HEK293 (cell line): Measurements from ENCODE around the gene TBC1D9B.

ENCODE experiments used
- CTCF ChIA-PET: fragments of 350-600 bp; formaldehyde crosslinking; extraction: SDS; loops from one replicate; lab custom pipeline; 2021; ENCODE audit warnings: antibody characterized with exemption; lab: Yijun Ruan, JAX
- POLR2A ChIA-PET: fragments of 300-600 bp; formaldehyde crosslinking; extraction: SDS; loops from one replicate; lab custom pipeline; 2020; ENCODE audit warnings: antibody characterized with exemption, inconsistent platforms; lab: Yijun Ruan, JAX
- H3K27ac ChIP-seq: fragments of 200-500 bp; sonication (Bioruptor generic); 2 replicates; pipeline ENCODE4 v1.5.1; 2014; ENCODE audit warnings: low read depth, low read length, control low read depth, inconsistent platforms; ENCODE audit errors: extremely low read depth
- H3K36me3 ChIP-seq, 2 experiments: fragments of 200-500 bp in 1 of 2; sonication (Bioruptor generic) in 1 of 2; 1 replicate in 1 of 2; 2 replicates in 1 of 2; pipeline ENCODE4 v1.5.1; 2014 to 2017; ENCODE audit warnings: inconsistent platforms in 2 of 2, low read length in 2 of 2; ENCODE audit not compliant: control insufficient read depth in 2 of 2, insufficient read depth in 1 of 2
- H3K4me1 ChIP-seq: fragments of 200-500 bp; sonication (Bioruptor generic); 2 replicates; pipeline ENCODE4 v1.5.1; 2014; ENCODE audit warnings: mild to moderate bottlenecking, low read length, inconsistent platforms; ENCODE audit not compliant: control insufficient read depth, insufficient read depth
- H3K4me3 ChIP-seq: 2 replicates; pipeline ENCODE4 v1.5.1; 2011; ENCODE audit warnings: low read depth, mild to moderate bottlenecking, control low read depth, low read length, moderate library complexity
- H3K9me3 ChIP-seq: fragments of 200-500 bp; sonication (Bioruptor generic); 2 replicates; pipeline ENCODE4 v1.5.1; 2014; ENCODE audit warnings: low read depth, low read length, inconsistent platforms; ENCODE audit not compliant: control insufficient read depth, insufficient read depth
- ATF2 ChIP-seq: fragments of 450-650 bp; formaldehyde crosslinking; IDR thresholded peaks from 2 replicates; pipeline ENCODE4 v1.5.1; 2016; ENCODE audit warnings: missing biosample characterization, missing genetic modification characterization, low read depth
- GLIS2 ChIP-seq: fragments of 450-650 bp; formaldehyde crosslinking; IDR thresholded peaks from 2 replicates; pipeline ENCODE4 v1.5.1; 2016; ENCODE audit warnings: missing biosample characterization, missing genetic modification characterization
- PRDM10 ChIP-seq: fragments of 450-650 bp; formaldehyde crosslinking; IDR thresholded peaks from 2 replicates; pipeline ENCODE4 v1.5.1; 2016; ENCODE audit warnings: missing biosample characterization, missing genetic modification characterization
- PRDM2 ChIP-seq: fragments of 450-650 bp; formaldehyde crosslinking; IDR thresholded peaks from 2 replicates; pipeline ENCODE4 v1.5.1; 2016; ENCODE audit warnings: missing biosample characterization, missing genetic modification characterization, borderline replicate concordance
- SP2 ChIP-seq: fragments of 450-650 bp; formaldehyde crosslinking; IDR thresholded peaks from 2 replicates; pipeline ENCODE4 v1.5.1; 2016; ENCODE audit warnings: missing biosample characterization, missing genetic modification characterization
- ZBTB10 ChIP-seq: fragments of 450-650 bp; formaldehyde crosslinking; IDR thresholded peaks from 2 replicates; pipeline ENCODE4 v1.5.1; 2016; ENCODE audit warnings: missing biosample characterization, missing genetic modification characterization
- ZNF121 ChIP-seq: fragments of 450-650 bp; formaldehyde crosslinking; IDR thresholded peaks from 2 replicates; pipeline ENCODE4 v1.5.1; 2016; ENCODE audit warnings: missing biosample characterization, missing genetic modification characterization
- ZNF175 ChIP-seq: fragments of 450-650 bp; formaldehyde crosslinking; IDR thresholded peaks from 2 replicates; pipeline ENCODE4 v1.5.1; 2016; ENCODE audit warnings: missing biosample characterization, missing genetic modification characterization
- ZNF184 ChIP-seq: fragments of 450-650 bp; IDR thresholded peaks from 2 replicates; pipeline ENCODE4 v1.5.1; 2018; ENCODE audit warnings: missing biosample characterization, mild to moderate bottlenecking, missing genetic modification characterization
- ZNF426 ChIP-seq: fragments of 450-650 bp; formaldehyde crosslinking; IDR thresholded peaks from 2 replicates; pipeline ENCODE4 v1.5.1; 2017; ENCODE audit warnings: missing biosample characterization, missing genetic modification characterization, mild to moderate bottlenecking, inconsistent platforms, moderate library complexity
- ZSCAN23 ChIP-seq: fragments of 450-650 bp; formaldehyde crosslinking; IDR thresholded peaks from 2 replicates; pipeline ENCODE4 v1.5.1; 2016; ENCODE audit warnings: missing biosample characterization, missing genetic modification characterization

TBC1D9B gene

GRCh38 chr5:179816796-179817469, 90.8 kb downstream of the TBC1D9B start:
- POLR2A ChIA-PET = no interaction called here
- Histone ChIP-seq H3K9me3 (no peaks in the 10 kb centered on the region), H3K36me3 (peaks cover 5 to 42% of the 10 kb centered on the region in 2 experiments; a peak in 2 of 3 replicates), H3K27ac (no peak overlapping the region), H3K4me1 (peaks cover 14% of the 10 kb centered on the region), H3K4me3 (no peak overlapping the region)
- TF ChIP-seq ATF2 (tag by site-specific recombination) = no peak
- TF ChIP-seq PRDM2 (tag by site-specific recombination) = no peak
- no peak for TF ChIP-seq ZNF426 (tag by site-specific recombination)
- TF ChIP-seq SP2 (tag by site-specific recombination) = no peak
- TF ChIP-seq ZNF184 (tag by site-specific recombination) = no peak
- TF ChIP-seq PRDM10 (tag by site-specific recombination) = no peak
- no peak for TF ChIP-seq ZSCAN23 (tag by site-specific recombination)
- TF ChIP-seq ZNF175 = no peak
- CTCF ChIA-PET = no interaction called here

GRCh38 chr5:179816401-179816795, 91.3 kb downstream of the TBC1D9B start:
- TF ChIP-seq ZNF121 (tag by site-specific recombination) (peak; percentile 91), GLIS2 (tag by site-specific recombination) (no peak), ZBTB10 (0 out of 2 replicates have a peak, but pooled peaks have one; percentile 22)
- peaks cover 5 to 45% of the 10 kb centered on the region in 2 experiments; a peak in 2 of 3 replicates for H3K36me3 ChIP-seq
- POLR2A ChIA-PET = no interaction called here
- CTCF ChIA-PET = no interaction called here
- peaks cover 14% of the 10 kb centered on the region for H3K4me1 ChIP-seq
- no peaks in the 10 kb centered on the region for H3K9me3 ChIP-seq
- H3K27ac ChIP-seq = no peak overlapping the region
- H3K4me3 ChIP-seq = no peak overlapping the region
